ENCODE measurements around the gene ZC3H8. TPM values are rescaled to one million over a fixed set of nuclear protein-coding genes. Genes with fewer than 3 reads are reported as not detected.

Gene ZC3H8
- total RNA-seq, 3 donors from 2014 or later (not counting 1 experiment from before 2014, with no cell fraction given), result 9.3 to 20.3 (median 16.0) TPM

DNA sequence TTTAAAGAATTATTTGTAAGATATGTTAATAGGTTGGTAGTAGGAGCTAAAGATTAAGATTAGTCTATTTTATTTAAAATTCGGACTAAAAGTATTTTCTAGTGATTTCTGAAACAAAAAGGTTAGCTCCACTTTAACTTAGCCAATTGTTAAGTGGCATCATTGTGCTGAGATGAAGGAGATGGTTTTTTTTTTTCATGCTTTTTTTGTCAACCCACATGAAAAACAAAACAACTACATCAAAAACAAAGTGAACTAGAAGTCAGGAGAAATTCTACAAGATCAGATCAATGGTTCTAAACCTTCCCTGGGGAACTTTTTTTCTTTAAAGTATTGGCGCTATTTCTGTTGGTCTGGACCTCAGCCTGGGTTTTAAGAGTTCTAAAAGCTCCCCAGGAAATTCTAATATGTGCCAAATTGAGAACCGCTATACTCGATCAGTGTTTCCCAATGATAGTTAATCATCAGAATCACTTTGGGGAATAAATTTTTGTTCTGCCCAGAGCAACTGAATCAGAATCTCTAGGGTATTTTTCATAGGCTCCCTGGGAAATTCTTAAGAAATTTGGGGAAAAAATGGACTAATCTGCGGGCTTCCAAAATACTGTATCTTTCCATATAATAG, 22.9 kb upstream of the ZC3H8 start:
- peaks cover 0 to 12% of the 10 kb centered on the region in 2 donors for H3K4me1 Mint-ChIP-seq
- TF ChIP-seq, protein P1, sequence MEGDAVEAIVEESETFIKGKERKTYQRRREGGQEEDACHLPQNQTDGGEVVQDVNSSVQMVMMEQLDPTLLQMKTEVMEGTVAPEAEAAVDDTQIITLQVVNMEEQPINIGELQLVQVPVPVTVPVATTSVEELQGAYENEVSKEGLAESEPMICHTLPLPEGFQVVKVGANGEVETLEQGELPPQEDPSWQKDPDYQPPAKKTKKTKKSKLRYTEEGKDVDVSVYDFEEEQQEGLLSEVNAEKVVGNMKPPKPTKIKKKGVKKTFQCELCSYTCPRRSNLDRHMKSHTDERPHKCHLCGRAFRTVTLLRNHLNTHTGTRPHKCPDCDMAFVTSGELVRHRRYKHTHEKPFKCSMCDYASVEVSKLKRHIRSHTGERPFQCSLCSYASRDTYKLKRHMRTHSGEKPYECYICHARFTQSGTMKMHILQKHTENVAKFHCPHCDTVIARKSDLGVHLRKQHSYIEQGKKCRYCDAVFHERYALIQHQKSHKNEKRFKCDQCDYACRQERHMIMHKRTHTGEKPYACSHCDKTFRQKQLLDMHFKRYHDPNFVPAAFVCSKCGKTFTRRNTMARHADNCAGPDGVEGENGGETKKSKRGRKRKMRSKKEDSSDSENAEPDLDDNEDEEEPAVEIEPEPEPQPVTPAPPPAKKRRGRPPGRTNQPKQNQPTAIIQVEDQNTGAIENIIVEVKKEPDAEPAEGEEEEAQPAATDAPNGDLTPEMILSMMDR (IDR thresholded peaks at IDR 0.05), result no peak
- intact Hi-C loops (cut with micrococcal nuclease), result no loop called here
- H3K36me3 ChIP-seq (ENCODE audit: control insufficient read depth, insufficient read depth, low read length), result no peaks in the 10 kb centered on the region
- no peak overlapping the region for H3K27ac ChIP-seq (ENCODE audit: low read length)
- ATAC-seq (no peak), DNase-seq (peak in 1 of 2 donors; percentile 56)
- no peaks in the 10 kb centered on the region for H3K27me3 Mint-ChIP-seq (ENCODE audit: low read depth in 2 of 2)
- no peaks in the 10 kb centered on the region for H3K9me3 Mint-ChIP-seq
- H3K27me3 ChIP-seq (ENCODE audit: control insufficient read depth, insufficient read depth, low read length), result no peaks in the 10 kb centered on the region
- H3K4me3 Mint-ChIP-seq, result no peak overlapping the region
- WGBS (ENCODE audit: insufficient coverage), result 80% methylated on average over 4 of the region's 5 CpGs
- H3K9me3 ChIP-seq (ENCODE audit: control insufficient read depth, insufficient read depth, low read length), result no peaks in the 10 kb centered on the region
- peak overlapping the region in 1 of 2 donors; percentile 96 for H3K27ac Mint-ChIP-seq
- no peaks in the 10 kb centered on the region for H3K36me3 Mint-ChIP-seq
- no peaks in the 10 kb centered on the region for H3K4me1 ChIP-seq (ENCODE audit: control insufficient read depth, insufficient read depth, low read length)
- H3K4me3 ChIP-seq (ENCODE audit: low read length), result no peak overlapping the region

- H3K4me3 Mint-ChIP-seq, result peak overlapping the region; percentile 83
- peak overlapping the region; percentile 91 for H3K4me3 ChIP-seq (ENCODE audit: low read length)
- intact Hi-C loops (cut with micrococcal nuclease), result no loop called here
- WGBS (ENCODE audit: insufficient coverage), result 85% methylated on average over 2 of the region's 5 CpGs
- DNase-seq, result no peak
- H3K27me3 Mint-ChIP-seq (ENCODE audit: low read depth in 2 of 2), result no peaks in the 10 kb centered on the region
- H3K27ac Mint-ChIP-seq, result peak overlapping the region; percentile 96 to 97
- H3K36me3 ChIP-seq (ENCODE audit: control insufficient read depth, insufficient read depth, low read length), result no peaks in the 10 kb centered on the region
- H3K36me3 Mint-ChIP-seq, result no peaks in the 10 kb centered on the region
- no peaks in the 10 kb centered on the region for H3K9me3 Mint-ChIP-seq
- no peaks in the 10 kb centered on the region for H3K27me3 ChIP-seq (ENCODE audit: control insufficient read depth, insufficient read depth, low read length)
- TF ChIP-seq, protein P1 (IDR thresholded peaks at IDR 0.05), result no peak
- H3K27ac ChIP-seq (ENCODE audit: low read length), result no peak overlapping the region
- H3K4me1 Mint-ChIP-seq, result peaks cover 0 to 10% of the 10 kb centered on the region in 2 donors
- ATAC-seq, result no peak
- no peaks in the 10 kb centered on the region for H3K4me1 ChIP-seq (ENCODE audit: control insufficient read depth, insufficient read depth, low read length)
- no peaks in the 10 kb centered on the region for H3K9me3 ChIP-seq (ENCODE audit: control insufficient read depth, insufficient read depth, low read length)
These were observed 22.1 kb upstream of the ZC3H8 start for GRCh38 chr2:112276954-112277353.

GRCh38 chr2:112275887-112276773, 21.3 kb upstream of the ZC3H8 start:
- Histone ChIP-seq H3K27me3 (ENCODE audit: control insufficient read depth, insufficient read depth, low read length) (no peaks in the 10 kb centered on the region), H3K36me3 (ENCODE audit: control insufficient read depth, insufficient read depth, low read length) (no peaks in the 10 kb centered on the region), H3K9me3 (ENCODE audit: control insufficient read depth, insufficient read depth, low read length) (no peaks in the 10 kb centered on the region), H3K4me1 (ENCODE audit: control insufficient read depth, insufficient read depth, low read length) (no peaks in the 10 kb centered on the region), H3K4me3 (ENCODE audit: low read length) (peak overlapping the region; percentile 91), H3K27ac (ENCODE audit: low read length) (peak overlapping the region; percentile 99)
- no peaks in the 10 kb centered on the region for H3K27me3 Mint-ChIP-seq (ENCODE audit: low read depth in 2 of 2)
- WGBS (ENCODE audit: insufficient coverage), result 1% methylated on average over 65 of the region's 66 CpGs
- peaks cover 0 to 5% of the 10 kb centered on the region in 2 donors for H3K4me1 Mint-ChIP-seq
- intact Hi-C loops (cut with micrococcal nuclease), result loop anchor here (1.0 kb wide), 1 partner anchor 22 kb away; no protein-coding TSS in a partner anchor
- peak overlapping the region; percentile 93 for H3K4me3 Mint-ChIP-seq
- peak overlapping the region; percentile 96 to 97 for H3K27ac Mint-ChIP-seq
- TF ChIP-seq, protein P1 (IDR thresholded peaks at IDR 0.05), result no peak
- no peaks in the 10 kb centered on the region for H3K36me3 Mint-ChIP-seq
- DNase-seq (peak; percentile 80 to 86), ATAC-seq (peak; percentile 49 to 68 (median 59))
- H3K9me3 Mint-ChIP-seq, result no peaks in the 10 kb centered on the region
